T-helper 22 cell (primary cell): ENCODE measurements around the gene FNDC1.

Source experiments
- DNase-seq: peaks from one replicate; pipeline ENCODE4 v3.0.0-alpha.2; 2020; ENCODE audit warnings: low read depth

Gene FNDC1

DNA sequence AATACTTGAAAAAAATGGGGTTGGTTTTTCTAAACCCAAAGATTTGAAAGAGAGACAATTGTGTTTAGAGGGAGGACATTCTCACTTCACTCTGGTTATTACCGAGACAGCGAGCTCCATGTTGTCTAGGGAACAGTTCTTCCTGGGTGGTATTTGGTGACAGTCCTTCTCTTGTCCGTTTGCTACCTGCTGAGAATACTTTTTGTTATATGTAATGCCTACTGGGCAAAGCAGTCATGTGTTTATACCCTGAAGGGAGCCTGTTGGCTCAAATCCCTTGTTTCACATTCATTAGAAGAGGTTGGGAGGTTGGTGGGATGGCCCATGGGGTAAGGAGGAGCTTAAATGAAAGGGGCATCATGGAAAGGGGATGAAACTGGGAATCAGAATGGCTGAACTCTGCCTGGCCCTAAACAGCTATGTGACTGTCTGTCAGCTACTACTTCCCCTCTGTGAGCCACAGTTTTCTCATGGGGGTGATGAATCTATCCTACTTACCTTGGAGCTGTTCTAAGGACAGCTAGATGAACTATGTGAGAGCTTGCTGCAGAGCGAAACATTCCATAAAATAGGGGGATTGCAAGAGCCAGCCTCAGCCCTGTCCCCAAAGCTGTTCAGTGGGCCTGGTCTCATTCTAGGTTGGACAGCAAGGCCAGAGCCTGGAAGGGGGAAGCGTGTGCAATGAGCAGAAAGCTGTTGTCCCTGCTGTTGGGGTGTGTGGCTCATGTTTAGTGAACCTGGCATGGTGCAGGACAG is 43.5 kb downstream of the FNDC1 start:
- DNase-seq, result no peak

DNA sequence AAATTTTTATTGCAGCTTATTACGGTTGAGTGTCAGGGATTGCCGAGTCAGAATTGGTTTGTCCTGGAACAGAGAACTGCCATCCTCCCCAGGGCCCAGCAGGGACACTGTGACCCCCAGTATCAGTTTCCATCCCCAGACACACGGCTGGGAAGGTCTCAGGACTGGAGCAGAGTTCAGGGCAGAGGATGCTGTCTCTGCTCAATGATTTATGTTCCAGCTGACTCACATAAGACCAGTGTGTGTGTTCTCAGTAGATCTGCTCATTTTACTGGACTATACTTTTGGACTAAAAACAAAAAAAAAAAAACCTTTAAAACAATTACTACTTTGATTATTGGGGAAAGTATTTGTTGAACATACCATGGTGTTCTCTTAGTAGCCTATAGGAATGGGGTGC is 44.2 kb downstream of the FNDC1 start:
- no peak for DNase-seq

DNA sequence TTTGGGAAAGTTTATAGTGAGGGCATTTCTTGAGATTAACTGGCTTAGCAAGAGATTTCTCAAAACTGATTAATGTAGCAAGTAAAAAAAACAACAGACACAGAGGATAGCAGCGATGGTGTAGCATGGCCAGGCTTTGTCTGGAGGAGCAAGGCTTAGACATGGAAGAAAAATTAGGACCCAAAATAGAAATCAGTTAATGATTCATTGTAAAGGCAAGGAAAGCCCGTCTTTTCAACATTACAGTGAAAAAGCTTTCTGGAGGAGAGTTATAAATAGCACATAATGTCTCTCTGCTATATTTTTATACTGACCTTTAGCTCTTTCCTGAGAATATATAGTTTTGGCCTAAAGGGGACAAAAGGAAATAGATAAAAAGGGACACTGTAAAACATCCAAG is 45.1 kb downstream of the FNDC1 start:
- no peak for DNase-seq

GRCh38 chr6:159217595-159218275 is 48.5 kb downstream of the FNDC1 start:
- no peak for DNase-seq

DNA sequence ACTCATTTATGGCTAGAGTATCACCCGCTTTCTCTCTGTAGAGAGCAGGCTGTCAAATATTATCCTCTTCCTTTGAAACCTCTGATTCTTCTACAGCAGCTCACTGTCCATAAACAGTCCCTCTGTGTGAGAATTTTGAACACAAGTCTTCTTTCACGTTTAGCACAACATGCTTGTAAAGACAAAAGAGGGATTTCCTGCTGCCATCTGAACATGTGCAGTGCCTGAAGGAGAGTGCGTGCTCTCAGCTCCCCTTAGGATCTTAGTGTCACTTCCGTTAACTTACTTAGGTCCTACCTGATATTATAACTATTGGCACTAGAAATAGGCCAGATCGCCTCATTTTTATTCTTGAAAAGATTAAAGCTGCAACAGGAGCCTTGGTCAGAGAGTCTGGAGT is 50.9 kb downstream of the FNDC1 start:
- no peak for DNase-seq

- no peak for DNase-seq
Measured at GRCh38 chr6:159221486-159222170, 52.4 kb downstream of the FNDC1 start.

DNA sequence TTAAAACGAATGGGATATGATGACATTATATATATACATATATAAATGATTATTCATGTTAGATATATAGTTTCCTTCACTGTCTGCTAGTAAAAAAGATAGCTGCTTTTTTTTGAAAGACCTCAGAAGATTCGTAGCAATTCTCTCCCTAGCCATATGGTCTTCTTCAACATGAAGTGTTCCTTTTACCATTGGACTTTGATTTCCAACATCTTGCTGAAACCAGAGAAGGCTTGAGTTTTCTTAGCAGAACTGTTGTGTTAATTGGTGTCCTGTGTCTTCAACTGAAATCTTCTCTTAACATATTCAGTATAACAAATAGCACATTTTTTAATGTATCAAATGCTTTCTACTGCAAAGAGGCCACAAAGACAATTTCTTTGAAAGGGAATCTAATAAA is 55.3 kb downstream of the FNDC1 start:
- no peak for DNase-seq

DNA sequence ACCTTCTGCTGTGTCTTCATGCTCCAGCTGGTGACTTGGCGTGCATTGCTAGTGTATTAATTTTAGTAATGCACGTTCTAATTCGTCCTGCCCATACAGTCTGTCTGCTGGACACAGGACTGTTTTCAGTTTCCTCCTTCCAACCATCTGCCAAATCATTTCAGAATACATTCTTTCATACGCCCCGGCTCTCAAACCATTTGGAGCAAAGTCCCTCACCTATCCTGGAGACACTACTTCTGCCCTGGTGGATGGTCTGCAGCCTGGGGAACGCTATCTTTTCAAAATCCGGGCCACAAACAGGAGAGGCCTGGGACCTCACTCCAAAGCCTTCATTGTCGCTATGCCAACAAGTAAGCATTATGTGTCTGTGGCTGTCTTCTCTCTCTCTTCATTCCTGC is 60.5 kb downstream of the FNDC1 start:
- DNase-seq, result no peak

- no peak for DNase-seq
Measured at GRCh38 chr6:159232106-159232645, 63.0 kb downstream of the FNDC1 start.

GRCh38 chr6:159232751-159233150 is 63.6 kb downstream of the FNDC1 start:
- DNase-seq, result no peak

DNA sequence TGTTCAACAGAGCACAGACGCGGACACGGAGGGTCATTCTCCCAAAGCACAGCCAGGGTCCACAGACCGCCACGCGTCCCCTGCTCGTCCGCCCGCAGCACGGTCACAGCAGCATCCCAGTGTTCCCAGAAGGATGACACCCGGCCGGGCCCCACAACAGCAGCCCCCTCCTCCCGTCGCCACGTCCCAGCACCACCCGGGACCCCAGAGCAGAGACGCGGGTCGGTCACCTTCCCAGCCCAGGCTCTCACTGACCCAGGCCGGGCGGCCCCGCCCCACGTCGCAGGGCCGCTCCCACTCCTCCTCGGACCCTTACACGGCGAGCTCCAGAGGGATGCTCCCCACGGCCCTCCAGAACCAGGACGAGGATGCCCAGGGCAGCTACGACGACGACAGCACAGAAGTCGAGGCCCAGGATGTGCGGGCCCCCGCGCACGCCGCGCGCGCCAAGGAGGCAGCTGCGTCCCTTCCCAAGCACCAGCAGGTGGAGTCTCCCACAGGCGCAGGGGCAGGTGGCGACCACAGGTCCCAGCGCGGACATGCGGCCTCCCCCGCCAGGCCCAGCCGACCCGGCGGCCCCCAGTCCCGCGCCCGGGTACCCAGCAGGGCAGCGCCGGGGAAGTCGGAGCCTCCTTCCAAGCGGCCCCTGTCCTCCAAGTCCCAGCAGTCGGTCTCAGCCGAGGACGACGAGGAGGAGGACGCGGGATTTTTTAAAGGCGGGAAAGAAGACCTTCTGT is 64.3 kb downstream of the FNDC1 start:
- DNase-seq, result no peak

DNA sequence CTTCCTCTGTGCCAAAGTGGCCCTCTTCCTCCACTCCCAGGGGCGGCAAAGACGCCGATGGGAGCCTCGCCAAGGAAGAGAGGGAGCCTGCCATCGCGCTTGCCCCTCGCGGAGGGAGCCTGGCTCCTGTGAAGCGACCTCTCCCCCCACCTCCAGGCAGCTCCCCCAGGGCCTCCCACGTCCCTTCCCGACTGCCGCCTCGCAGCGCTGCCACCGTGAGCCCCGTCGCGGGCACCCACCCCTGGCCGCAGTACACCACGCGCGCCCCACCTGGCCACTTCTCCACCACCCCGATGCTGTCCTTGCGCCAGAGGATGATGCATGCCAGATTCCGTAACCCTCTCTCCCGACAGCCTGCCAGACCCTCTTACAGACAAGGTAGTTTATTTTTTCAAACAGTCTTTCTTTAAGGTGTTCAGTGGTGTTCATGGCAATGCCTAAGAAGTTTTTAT is 64.9 kb downstream of the FNDC1 start:
- no peak for DNase-seq

GRCh38 chr6:159238920-159239558 is 69.8 kb downstream of the FNDC1 start:
- DNase-seq, result no peak

DNA sequence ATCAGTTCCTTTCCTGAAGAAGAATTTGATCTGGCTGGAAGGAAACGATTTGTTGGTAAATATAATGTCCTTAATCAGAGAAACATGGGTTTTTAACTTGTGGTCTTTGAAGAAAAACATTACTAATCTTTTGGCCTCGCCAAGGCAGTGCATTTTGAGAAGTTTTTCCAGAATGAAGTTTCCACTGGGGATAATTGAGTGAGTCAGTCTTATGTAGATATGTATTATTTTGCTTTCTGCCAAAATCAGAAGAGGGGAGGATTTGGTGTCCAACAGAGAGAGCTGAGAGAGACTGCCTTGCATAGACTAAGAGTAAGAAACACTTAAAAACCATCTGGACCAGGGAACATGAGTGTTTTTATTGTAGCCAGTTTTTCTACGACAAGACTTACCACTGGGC is 79.9 kb downstream of the FNDC1 start:
- DNase-seq, result no peak

DNA sequence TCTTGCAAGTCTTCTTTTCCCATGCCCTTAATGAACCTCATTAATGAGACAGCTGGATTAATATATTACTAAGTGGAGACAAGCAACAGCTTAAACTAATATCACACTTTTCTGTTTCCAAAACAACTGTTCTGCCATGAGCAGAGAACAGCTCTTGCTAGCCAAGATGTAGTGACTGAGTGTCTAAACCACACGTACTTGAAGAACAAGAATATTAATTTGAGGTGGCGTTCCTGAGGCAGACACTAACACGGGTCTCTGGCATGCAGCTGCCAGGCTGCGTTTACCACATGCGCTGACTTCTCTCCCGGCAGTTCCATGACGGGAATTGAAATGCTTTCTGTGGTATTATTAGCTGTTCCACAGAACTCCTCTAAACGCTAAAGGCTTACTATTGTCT is 80.6 kb downstream of the FNDC1 start:
- DNase-seq, result no peak

GRCh38 chr6:159250633-159251032 is 81.4 kb downstream of the FNDC1 start:
- no peak for DNase-seq

DNA sequence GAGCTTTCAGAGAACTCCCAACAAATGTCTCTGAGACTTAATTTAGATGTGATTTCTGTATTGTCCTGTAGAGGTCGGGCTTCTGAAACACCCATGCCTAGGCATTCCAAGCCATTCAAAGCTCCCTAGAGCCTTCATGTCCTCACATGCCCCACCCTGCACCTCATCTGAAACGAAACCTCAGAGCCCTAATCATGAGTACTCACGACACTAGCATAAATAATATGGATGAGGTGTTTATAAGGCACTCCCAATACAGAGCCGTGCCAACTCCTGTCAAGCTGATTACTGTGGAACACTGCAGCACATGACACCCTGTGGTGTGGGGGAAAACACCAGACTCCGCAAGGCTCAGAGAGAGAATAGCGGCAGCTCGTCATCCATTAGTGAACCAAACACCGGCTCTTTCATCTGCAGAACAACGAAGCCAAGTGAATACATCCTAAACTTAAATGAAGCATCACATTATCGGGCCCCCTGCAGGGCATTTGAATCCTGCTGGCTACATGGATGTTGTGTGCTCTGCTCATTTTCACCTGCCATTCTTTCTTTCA is 83.8 kb downstream of the FNDC1 start:
- no peak for DNase-seq

GRCh38 chr6:159254186-159254585 is 85.0 kb downstream of the FNDC1 start:
- DNase-seq, result no peak

DNA sequence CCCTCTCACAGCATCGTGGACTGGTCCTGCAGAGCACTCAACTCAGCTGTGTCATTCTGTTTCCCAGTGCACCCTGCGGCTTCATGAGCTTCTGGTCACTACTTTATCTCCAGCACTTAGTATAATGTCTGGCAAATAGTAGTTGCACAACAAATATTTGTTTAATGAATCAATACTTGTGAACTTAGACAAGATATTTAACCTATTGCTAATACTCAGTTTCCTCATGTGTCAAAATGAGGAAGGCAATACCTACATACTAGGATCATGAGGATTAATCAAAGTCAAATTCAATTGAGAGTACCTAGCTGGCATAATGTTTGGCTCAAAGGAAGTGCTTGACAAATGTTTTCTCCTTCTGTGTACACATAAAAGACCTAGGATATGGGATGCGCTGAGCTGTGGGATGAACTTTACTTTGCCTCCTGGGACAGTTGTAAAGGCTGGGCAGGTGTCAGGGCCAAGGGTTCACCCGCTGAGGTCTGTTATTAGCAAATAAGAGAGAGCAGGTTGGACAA is 86.3 kb downstream of the FNDC1 start:
- DNase-seq, result no peak

DNA sequence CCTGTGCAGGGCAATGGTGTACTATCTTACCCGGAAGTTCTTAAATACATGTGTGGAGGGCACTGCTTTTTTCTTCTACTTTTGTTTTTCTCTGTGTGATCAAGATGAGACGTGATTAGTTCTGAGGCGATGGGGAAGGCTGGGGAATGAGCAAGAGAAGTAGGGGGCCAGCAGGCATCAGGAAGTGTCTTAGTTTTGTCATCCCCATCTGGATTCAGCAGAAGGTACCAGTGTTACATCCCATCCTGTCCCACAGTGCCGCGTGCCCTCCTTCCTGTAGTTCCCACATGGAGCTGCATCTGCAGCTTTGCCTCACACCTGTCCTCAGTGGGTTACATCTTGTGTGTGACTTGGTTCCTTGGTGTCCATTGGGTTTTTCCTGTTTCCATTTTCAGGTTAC is 86.9 kb downstream of the FNDC1 start:
- DNase-seq, result no peak

DNA sequence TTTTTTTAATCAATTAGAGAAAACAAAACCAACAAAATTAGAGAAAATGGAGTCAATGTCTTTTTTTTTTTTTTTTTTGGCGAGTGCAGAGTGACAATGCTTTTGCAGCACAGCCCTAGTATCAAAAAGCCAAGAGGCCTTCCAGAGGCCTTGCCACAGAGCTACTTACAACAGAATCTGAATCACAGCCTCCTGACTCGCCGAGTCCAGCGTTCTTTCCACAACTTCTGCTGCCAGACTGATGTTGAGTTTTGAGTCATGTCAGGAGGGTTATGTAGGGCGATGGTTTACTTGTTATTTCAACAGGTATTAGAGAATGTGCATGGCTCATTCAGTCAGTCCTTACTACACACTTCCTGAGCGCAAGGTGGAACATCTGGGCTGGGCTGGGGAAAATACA is 88.6 kb downstream of the FNDC1 start:
- DNase-seq, result no peak
